NCI-H69 (cell line): Measurements from ENCODE around the gene HOXB5.
A peak's percentile ranks its signal among the peaks of the same experiment; 100 is the strongest.

ENCODE experiments used
- DNase-seq: peaks from one replicate; lab custom pipeline; 2025; lab: John Stamatoyannopoulos, UW

HOXB5 gene

GRCh38 chr17:48589060-48589830 lies 4.3 kb downstream of the HOXB5 start:
- no peak for DNase-seq

DNA sequence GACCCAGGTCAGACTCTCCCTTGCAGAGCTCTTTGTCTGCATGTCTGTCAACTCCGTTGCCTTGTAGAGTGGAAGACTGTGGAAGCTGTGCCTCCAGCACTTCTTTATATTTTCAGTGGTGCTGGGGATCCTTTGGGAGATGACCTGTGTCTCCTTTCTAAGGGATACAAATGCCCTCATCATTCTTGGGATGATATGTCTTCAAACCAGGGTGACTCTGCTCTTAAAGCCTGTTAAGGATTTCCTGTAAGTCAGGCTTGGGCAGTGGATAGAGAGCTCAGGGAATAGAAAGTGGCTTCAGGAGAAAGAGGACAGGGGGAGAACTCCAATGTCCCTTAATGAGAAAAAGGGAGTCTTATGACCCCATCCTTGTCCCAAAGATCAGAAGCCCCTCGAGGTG lies 5.1 kb downstream of the HOXB5 start:
- peak; percentile 30 for DNase-seq

DNA sequence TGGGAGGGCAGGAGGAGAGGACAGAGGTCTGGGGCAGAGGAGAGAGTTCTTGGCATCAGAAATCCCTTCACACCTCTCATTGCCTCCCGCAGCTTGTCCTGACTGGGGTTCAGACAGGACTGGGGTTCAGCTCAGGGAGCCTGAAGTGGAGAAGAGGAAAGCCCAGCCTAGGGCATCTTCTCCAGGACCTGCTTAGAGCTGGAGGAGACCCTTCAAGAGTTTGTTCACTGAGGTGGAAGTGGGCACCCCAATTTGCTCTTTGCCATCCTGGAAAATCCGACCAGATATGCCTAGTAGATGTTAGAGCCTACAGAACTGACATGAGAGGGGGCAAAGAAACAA lies 5.5 kb downstream of the HOXB5 start:
- DNase-seq = no peak

DNA sequence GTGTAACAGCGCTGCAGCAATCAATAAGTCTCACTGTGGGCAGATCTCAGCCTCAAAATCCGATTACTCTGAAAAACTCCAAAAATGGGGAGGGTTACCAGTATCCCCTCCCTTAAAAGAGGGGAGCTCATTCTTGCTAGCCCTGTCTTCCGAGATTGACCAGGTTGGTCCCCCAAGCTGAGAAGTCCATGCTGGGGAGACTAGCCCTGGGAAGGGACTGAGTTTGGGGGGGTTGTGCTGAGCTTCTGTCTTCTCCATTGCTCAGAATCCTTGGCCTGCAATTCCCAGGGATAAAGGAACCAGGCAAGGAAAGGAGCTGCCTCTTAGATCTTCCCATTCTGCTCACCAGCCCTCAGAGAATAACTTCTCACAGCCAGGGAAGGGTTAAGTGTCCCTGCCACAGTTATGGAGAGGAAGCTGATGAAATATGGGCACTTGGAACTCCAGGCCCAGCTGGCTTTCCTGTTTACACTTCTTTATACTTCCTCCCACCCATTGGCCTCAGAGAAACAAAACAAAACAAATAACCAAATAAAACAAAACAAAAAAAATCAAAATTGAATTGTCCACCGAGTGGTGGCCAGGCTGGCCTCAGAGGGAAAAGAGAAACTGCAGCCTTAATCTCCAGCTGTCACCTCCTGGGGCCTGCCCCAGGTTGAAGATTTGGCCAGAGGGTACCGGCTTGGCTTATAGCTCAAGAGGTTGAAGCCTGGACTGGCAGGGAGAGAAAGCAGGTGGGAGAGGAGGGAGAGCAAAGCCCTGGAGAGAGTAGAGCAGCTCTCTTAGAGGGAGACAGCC lies 6.1 kb downstream of the HOXB5 start:
- peak; percentile 94 for DNase-seq

DNA sequence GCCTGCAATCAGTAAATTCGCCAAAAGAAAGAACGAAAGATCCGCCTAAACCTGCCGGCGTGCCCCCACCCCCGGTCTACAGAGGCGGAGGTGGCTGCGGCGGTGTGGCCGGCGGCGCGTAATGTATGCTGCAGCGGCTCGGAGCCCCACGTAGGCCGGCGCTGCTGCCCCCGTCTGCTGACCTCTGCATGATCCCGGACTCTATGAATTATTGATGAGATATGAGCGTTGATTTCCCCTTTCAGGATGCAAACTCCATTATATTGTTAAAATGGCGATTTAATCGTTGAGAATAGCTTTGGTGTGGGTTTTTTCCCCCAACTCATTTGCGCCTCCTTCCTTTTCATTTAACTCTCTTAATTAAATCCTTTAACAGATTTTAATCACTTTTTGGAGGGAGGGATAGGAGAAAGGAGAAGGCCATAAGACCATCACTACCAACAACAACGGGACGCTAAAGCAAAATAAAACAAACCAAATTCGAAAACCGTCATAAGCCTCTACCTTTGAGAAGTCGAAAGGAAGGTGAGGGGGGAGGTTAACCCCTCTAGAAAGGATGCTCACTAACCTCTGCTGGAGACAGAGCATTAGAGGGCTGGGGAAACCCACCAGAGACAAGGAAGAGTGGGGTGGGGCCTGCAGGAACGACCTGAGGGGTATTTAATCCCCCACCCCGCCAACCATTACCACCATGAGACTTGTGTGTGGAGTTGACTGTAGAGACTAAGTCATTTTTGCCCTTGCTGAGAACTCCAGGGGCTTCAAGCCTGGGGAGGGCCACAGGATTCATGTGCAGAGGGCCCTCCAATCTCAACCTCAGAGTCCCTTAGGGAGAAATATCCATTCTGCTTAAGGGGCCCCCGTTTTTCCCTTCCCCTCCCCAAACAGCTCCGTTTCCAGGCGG lies 7.0 kb downstream of the HOXB5 start:
- peak; percentile 39 for DNase-seq

DNA sequence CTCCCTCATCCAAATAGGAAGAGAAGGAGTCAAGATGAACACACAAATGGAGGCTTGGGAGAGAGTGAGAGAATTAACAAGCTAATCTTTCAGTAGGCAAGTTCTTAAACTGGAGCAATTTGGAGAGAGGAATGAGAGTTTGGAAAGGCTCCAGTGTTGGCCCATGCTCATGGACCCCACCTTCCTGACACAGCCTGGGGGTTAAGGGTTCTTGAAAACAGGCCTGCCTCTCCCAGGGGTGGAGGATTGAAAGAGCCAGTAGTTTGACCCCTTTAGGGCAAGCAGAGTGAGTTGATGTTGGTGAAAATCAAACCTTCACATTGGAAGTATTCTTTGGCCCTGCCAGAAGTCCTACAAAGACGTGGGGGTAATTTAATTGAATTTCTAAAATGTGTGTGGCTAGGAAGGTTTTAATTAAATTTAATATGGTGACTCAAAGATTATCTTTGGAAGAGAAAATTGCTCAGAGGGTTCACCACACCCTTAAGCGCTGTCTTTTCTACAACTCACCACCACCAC lies 9.3 kb downstream of the HOXB5 start:
- DNase-seq = peak; percentile 43

- peak; percentile 43 for DNase-seq
Observed at GRCh38 chr17:48583708-48584222, 9.8 kb downstream of the HOXB5 start.

DNA sequence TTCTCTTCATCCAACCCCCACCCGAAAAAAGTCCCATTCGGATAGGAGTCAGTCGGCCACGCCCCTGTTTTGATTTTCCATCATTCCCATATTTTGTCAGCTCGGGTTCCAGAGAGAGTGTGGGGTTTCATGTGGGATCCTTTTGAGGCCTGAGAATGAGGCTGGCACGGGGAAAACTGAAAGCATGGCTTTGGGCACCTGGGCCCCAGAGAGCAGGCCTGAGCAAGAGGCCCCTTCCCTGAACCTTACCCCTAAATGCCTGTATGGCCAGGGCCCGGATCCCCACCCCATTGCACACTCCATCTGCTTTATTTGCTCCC lies 10.9 kb downstream of the HOXB5 start:
- peak; percentile 37 for DNase-seq

GRCh38 chr17:48579760-48580554 lies 13.6 kb downstream of the HOXB5 start:
- DNase-seq = peak; percentile 32

DNA sequence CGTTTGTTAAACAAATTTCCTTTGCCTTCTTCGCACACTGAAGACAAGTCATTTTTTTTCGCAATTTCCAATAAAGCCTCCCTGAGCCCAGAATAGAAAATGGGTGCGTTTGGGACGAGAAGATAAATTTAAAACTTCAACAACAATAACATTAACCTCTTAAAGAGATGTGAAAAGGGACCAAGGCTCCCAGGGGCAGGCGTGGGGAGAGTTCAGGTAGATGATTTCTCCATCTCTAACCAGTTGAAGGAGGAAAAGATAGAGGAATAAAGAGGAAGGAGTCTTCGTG lies 14.2 kb downstream of the HOXB5 start:
- no peak for DNase-seq

DNA sequence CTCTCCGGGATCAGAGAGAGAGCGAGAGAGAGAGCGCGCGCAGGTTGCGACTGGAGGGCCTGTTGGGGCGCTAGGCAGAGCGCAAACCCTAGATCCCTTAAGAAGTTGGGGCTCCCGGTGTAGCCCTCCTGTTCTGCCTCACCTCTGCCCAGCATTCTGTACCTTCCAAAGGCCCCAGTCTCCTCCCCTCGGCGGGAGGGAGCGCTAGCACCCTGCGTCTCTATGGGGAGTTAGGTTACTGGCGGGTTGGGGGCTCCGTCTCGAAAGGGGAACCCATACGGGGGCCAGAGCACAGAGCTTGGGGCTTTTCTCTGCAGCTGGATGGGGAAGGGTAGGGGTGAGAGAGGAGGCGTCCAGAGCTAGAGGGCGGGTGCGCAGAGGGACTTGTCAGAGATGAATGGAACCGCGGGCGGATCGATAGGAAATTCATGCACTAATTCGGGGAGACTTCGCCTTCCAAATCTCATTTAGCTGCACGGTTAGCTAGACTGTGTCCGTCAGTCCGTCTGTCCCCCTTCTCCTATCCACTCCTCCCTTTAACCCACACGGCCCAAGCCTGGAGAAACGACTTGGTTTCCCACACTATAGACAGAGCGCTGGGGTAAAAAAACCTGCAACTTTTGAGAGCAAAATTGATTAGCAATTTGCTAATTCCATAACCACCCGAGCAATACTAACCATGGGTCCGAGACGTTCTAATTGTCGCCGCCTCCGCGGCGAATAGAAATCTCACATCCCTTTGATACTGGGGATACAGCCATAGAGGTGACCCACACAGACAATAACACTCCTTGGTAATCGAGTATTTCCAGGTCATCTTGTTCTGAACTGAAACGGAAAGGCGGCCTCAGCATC lies 14.7 kb downstream of the HOXB5 start:
- DNase-seq = no peak

GRCh38 chr17:48577946-48578615 lies 15.5 kb downstream of the HOXB5 start, which contains the start of gene HOXB4:
HOXB4 (minus strand) TSS chr17:48578350; CDS start chr17:48578319, 31 bp downstream.
- peak; percentile 82 for DNase-seq

DNA sequence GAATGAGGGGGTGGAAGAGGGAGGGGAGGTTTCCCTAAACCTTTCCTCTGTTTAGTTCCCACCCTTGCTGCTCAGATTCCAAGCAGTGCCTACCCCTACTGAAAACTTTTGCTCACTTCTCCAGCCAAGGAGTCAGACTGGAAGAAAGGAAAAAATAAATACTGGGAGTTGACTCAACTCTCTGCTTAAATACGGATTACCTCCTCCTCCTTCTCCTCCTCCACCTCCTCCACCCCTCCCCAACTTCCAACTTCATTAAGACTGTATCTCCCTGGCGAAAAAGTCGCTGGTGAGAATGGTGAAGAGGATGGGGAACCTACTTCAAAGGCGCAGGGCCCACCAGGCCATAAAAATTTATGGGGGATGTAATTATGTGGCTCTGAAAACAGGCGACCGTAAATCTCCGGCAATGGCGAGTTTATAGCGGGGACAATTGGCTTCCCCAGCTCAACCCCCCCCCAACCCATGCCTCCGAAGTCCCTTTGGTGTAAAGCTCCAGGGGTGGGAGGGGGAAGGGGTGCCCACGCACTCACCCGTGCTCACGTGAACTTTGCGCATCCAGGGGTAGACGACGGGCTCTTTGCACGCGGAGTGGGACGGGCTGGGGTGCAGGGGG lies 16.1 kb downstream of the HOXB5 start:
- peak; percentile 88 for DNase-seq

- DNase-seq = peak; percentile 81
Observed at GRCh38 chr17:48576479-48577309, 16.9 kb downstream of the HOXB5 start.

- peak; percentile 61 for DNase-seq
Observed at GRCh38 chr17:48575673-48576478, 17.7 kb downstream of the HOXB5 start.

- peak; percentile 90 for DNase-seq
Observed at GRCh38 chr17:48575066-48575582, 18.5 kb downstream of the HOXB5 start.

DNA sequence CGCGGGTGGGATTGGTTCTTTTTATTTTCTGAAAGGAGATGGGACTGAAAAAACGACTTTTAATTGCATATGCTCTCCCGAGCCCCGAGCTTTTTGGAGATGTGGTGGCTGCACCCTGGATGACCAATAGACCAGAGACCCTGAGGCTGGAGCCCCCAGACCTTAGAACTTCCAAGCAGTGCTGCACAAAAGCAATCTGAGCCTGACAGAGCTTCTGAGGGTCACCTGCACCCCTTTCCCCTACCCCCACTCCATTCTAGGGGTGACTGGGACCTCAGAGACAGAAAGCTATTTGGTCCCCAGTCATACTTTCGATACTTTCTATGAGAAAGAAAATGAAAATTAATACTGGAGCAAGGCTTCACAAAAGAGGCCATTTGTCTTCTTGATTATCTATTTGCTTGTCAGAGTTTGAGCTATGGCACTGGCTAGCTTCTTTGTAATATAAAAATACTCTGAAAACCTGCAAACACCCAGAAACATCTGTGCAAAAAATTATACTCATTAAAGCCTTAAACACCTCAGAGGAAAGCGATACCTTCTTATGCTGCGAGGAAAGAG lies 19.0 kb downstream of the HOXB5 start:
- DNase-seq = no peak
